Measurements from ENCODE around the gene TTC16. TPM values are rescaled to one million over a fixed set of nuclear protein-coding genes. Genes with fewer than 3 reads are reported as not detected.

TTC16 gene
- total and polyA plus RNA-seq, 2 donors (not counting 1 experiment from before 2014, with no cell fraction given), result 0.25 TPM; not detected in 1

- Histone ChIP-seq H4K20me1 (ENCODE audit: control insufficient read depth, insufficient read depth, low read length, poor library complexity, severe bottlenecking) (no peaks in the 10 kb centered on the region), H3K36me3 (replicated peaks in 1 of 2; ENCODE audit: control extremely low read depth in 1 of 2, control insufficient read depth in 1 of 2, extremely low read depth in 1 of 2, insufficient read depth in 2 of 2, low read length in 1 of 2) (no peaks in the 10 kb centered on the region), H2AFZ (ENCODE audit: insufficient read depth, low read depth, low read length, poor library complexity, severe bottlenecking) (no peak overlapping the region), H3K4me3 (ENCODE audit: control extremely low read depth in 1 of 5, extremely low read depth in 1 of 5, insufficient read depth in 1 of 5, low read depth in 2 of 5, low read length in 4 of 5) (no peak overlapping the region), H3K27ac (ENCODE audit: low read length in 2 of 2) (no peak overlapping the region), H3K4me1 (ENCODE audit: control insufficient read depth in 2 of 2, insufficient read depth in 2 of 2, low read length in 2 of 2) (no peaks in the 10 kb centered on the region), H3K79me2 (ENCODE audit: control insufficient read depth, insufficient read depth, low read length) (no peaks in the 10 kb centered on the region), H3K9ac (ENCODE audit: low read length) (no peak overlapping the region), H3K27me3 (replicated peaks in 1 of 4; ENCODE audit: control extremely low read depth in 1 of 4, control insufficient read depth in 3 of 4, insufficient read depth in 4 of 4, low read length in 3 of 4) (peaks cover 0 to 8% (median 3%) of the 10 kb centered on the region in 4 experiments), H3K9me3 (ENCODE audit: control extremely low read depth in 1 of 3, control insufficient read depth in 2 of 3, insufficient read depth in 1 of 3, low read length in 2 of 3) (no peaks in the 10 kb centered on the region), H3K4me2 (replicated peaks; ENCODE audit: low read depth, low read length, poor library complexity, severe bottlenecking) (no peak overlapping the region)
- ChIA-PET CTCF (interaction anchor here (1.3 kb wide), 1 partner anchor 14 kb away, joined by 3 read pairs; no protein-coding TSS in a partner anchor), POLR2A (interaction anchor here (0.5 kb wide), 1 partner anchor 21 kb away, joined by 3 read pairs; no protein-coding TSS in a partner anchor)
- intact Hi-C loops (cut with micrococcal nuclease), result no loop called here
- Mint-ChIP-seq H3K27ac (no peak overlapping the region), H3K4me3 (no peak overlapping the region), H3K4me1 (no peaks in the 10 kb centered on the region), H3K27me3 (peaks cover 16% of the 10 kb centered on the region), H3K9me3 (ENCODE audit: insufficient read depth) (no peaks in the 10 kb centered on the region)
- no peak for TF ChIP-seq CTCF (IDR thresholded peaks at IDR 0.05)
- TF ChIP-seq EZH2 (IDR thresholded peaks at IDR 0.05; ENCODE audit: borderline replicate concordance, insufficient read depth, low read depth, low read length, poor library complexity, severe bottlenecking), result no peak
- 92% methylated on average over 3 of the region's 3 CpGs for WGBS (ENCODE audit: insufficient coverage)
- ATAC-seq (ENCODE audit: low read depth) (no peak), DNase-seq (no peak)
Measured at GRCh38 chr9:127667127-127667844, 48.6 kb upstream of the TTC16 start.

- no peak overlapping the region for H3K27ac ChIP-seq (ENCODE audit: low read length in 2 of 2)
- CTCF ChIA-PET, result interaction anchor here (1.3 kb wide), 1 partner anchor 15 kb away, joined by 3 read pairs; no protein-coding TSS in a partner anchor
- no peaks in the 10 kb centered on the region for H3K4me1 Mint-ChIP-seq
- H3K36me3 ChIP-seq (replicated peaks in 1 of 2; ENCODE audit: control extremely low read depth in 1 of 2, control insufficient read depth in 1 of 2, extremely low read depth in 1 of 2, insufficient read depth in 2 of 2, low read length in 1 of 2), result no peaks in the 10 kb centered on the region
- POLR2A ChIA-PET, result interaction anchor here (0.5 kb wide), 1 partner anchor 22 kb away, joined by 3 read pairs; no protein-coding TSS in a partner anchor
- no peak overlapping the region for H3K27ac Mint-ChIP-seq
- H3K4me2 ChIP-seq (replicated peaks; ENCODE audit: low read depth, low read length, poor library complexity, severe bottlenecking), result no peak overlapping the region
- no peaks in the 10 kb centered on the region for H3K4me1 ChIP-seq (ENCODE audit: control insufficient read depth in 2 of 2, insufficient read depth in 2 of 2, low read length in 2 of 2)
- H3K9me3 Mint-ChIP-seq (ENCODE audit: insufficient read depth), result no peaks in the 10 kb centered on the region
- DNase-seq, result no peak
- TF ChIP-seq EZH2 (IDR thresholded peaks at IDR 0.05; ENCODE audit: borderline replicate concordance, insufficient read depth, low read depth, low read length, poor library complexity, severe bottlenecking) (no peak), CTCF (IDR thresholded peaks at IDR 0.05) (no peak)
- peaks cover 0 to 8% (median 3%) of the 10 kb centered on the region in 4 experiments for H3K27me3 ChIP-seq (replicated peaks in 1 of 4; ENCODE audit: control extremely low read depth in 1 of 4, control insufficient read depth in 3 of 4, insufficient read depth in 4 of 4, low read length in 3 of 4)
- H3K27me3 Mint-ChIP-seq, result peaks cover 11% of the 10 kb centered on the region
- WGBS (ENCODE audit: insufficient coverage), result 96% methylated on average over 17 of the region's 18 CpGs
- intact Hi-C loops (cut with micrococcal nuclease), result no loop called here
- H3K4me3 Mint-ChIP-seq, result no peak overlapping the region
- H3K4me3 ChIP-seq (ENCODE audit: control extremely low read depth in 1 of 5, extremely low read depth in 1 of 5, insufficient read depth in 1 of 5, low read depth in 2 of 5, low read length in 4 of 5), result no peak overlapping the region
- ATAC-seq (ENCODE audit: low read depth), result no peak
- H3K79me2 ChIP-seq (ENCODE audit: control insufficient read depth, insufficient read depth, low read length), result no peaks in the 10 kb centered on the region
- H4K20me1 ChIP-seq (ENCODE audit: control insufficient read depth, insufficient read depth, low read length, poor library complexity, severe bottlenecking), result no peaks in the 10 kb centered on the region
- H3K9me3 ChIP-seq (ENCODE audit: control extremely low read depth in 1 of 3, control insufficient read depth in 2 of 3, insufficient read depth in 1 of 3, low read length in 2 of 3), result no peaks in the 10 kb centered on the region
- H2AFZ ChIP-seq (ENCODE audit: insufficient read depth, low read depth, low read length, poor library complexity, severe bottlenecking), result no peak overlapping the region
- no peak overlapping the region for H3K9ac ChIP-seq (ENCODE audit: low read length)
Measured at GRCh38 chr9:127667906-127668305, 48.0 kb upstream of the TTC16 start.
